A673 (cell line): ENCODE results near the gene SYTL5. TPM values are rescaled to one million over a fixed set of nuclear protein-coding genes. Genes with fewer than 3 reads are reported as not detected.

ENCODE experiments used
- BruUV-seq: library from RNA; stranded (reverse); fragments of 400-500 nt; replicated peaks from 2 replicates; lab custom pipeline; 2021; lab: Mats Ljungman, UMichigan
- CTCF ChIA-PET: fragments of 300-600 bp; sonication (Branson Sonifier 250); formaldehyde crosslinking; loops from one replicate; lab custom pipeline; 2022; ENCODE audit warnings: antibody characterized with exemption; lab: Charles Lee
- POLR2A ChIA-PET: fragments of 300-600 bp; sonication (Branson Sonifier 250); formaldehyde crosslinking; loops from one replicate; lab custom pipeline; 2022; ENCODE audit warnings: antibody characterized with exemption; ENCODE audit not compliant: low non-redundant PET; lab: Charles Lee
- DNase-seq: peaks from one replicate; pipeline ENCODE4 v3.0.0-alpha.2; 2015; ENCODE audit warnings: low spot score
- H3K27ac ChIP-seq: fragments of 200-600 bp; sonication (generic); 2 replicates; pipeline ENCODE4 v1.5.1; 2016; ENCODE audit warnings: mixed run types, low read depth, mild to moderate bottlenecking, mixed read lengths, antibody characterized with exemption, low read length; ENCODE audit not compliant: poor library complexity, severe bottlenecking
- H3K27me3 ChIP-seq: fragments of 200-600 bp; sonication (generic); replicated peaks from 2 replicates; pipeline ENCODE4 v1.6.1; 2017; ENCODE audit warnings: mixed run types, low read depth, mild to moderate bottlenecking, mixed read lengths, antibody characterized with exemption, low read length; ENCODE audit not compliant: insufficient read depth, poor library complexity
- H3K36me3 ChIP-seq: fragments of 200-600 bp; sonication (generic); 2 replicates; pipeline ENCODE4 v1.6.1; 2016; ENCODE audit warnings: mixed run types, mild to moderate bottlenecking, mixed read lengths, antibody characterized with exemption, low read length; ENCODE audit not compliant: insufficient read depth, poor library complexity, severe bottlenecking
- H3K4me1 ChIP-seq: fragments of 200-600 bp; sonication (generic); 2 replicates; pipeline ENCODE4 v1.6.1; 2017; ENCODE audit warnings: mixed run types, mild to moderate bottlenecking, mixed read lengths, antibody characterized with exemption, low read length; ENCODE audit not compliant: insufficient read depth, poor library complexity, severe bottlenecking
- H3K4me3 ChIP-seq: fragments of 200-600 bp; sonication (generic); 2 replicates; pipeline ENCODE4 v1.5.1; 2016; ENCODE audit warnings: low read depth, mixed run types, mild to moderate bottlenecking, mixed read lengths, low read length; ENCODE audit not compliant: poor library complexity, severe bottlenecking
- H3K9me3 ChIP-seq: fragments of 200-600 bp; sonication (generic); 2 replicates; pipeline ENCODE4 v1.6.1; 2016; ENCODE audit warnings: mixed run types, low read depth, mild to moderate bottlenecking, mixed read lengths, antibody characterized with exemption, low read length; ENCODE audit not compliant: poor library complexity, severe bottlenecking
- CTCF ChIP-seq: fragments of 300-800, 200-600 bp; sonication (generic); conservative IDR thresholded peaks from 2 replicates; pipeline ENCODE4 v1.5.1; 2017; ENCODE audit warnings: low read depth, mild to moderate bottlenecking, antibody characterized with exemption, low read length, moderate library complexity, mixed read lengths
- EZH2 ChIP-seq: fragments of 200-600 bp; sonication (generic); IDR thresholded peaks from 2 replicates; pipeline ENCODE4 v1.6.1; 2017; ENCODE audit warnings: borderline replicate concordance, low read depth, mild to moderate bottlenecking, mixed read lengths, antibody characterized with exemption, low read length; ENCODE audit not compliant: poor library complexity, severe bottlenecking
- intact Hi-C: fragments of 100-400 bp; cut with micrococcal nuclease; formaldehyde crosslinking; loops from one replicate; pipeline ENCODE4 v1.10.0; 2022; ENCODE audit not compliant: unreplicated experiment
- total RNA-seq: library from RNA; stranded (reverse); gene quantifications from 2 replicates; pipeline ENCODE4 v1.2.3, GENCODE V29; 2021

Gene SYTL5
- total RNA-seq, 1 experiment from 2014 or later, result 17.9 TPM

GRCh38 chrX:38050806-38051205 lies 44.5 kb downstream of the SYTL5 start:
- no TSS peak for BruUV-seq
- Histone ChIP-seq H3K27me3 (no peaks in the 10 kb centered on the region), H3K9me3 (no peaks in the 10 kb centered on the region), H3K36me3 (no peaks in the 10 kb centered on the region), H3K4me3 (no peak overlapping the region), H3K27ac (no peak overlapping the region), H3K4me1 (peaks cover 3% of the 10 kb centered on the region)
- TF ChIP-seq EZH2 (no peak), CTCF (no peak)
- ChIA-PET CTCF (no interaction called here), POLR2A (no interaction called here)
- DNase-seq, result no peak
- intact Hi-C loops, result no loop called here

- no peaks in the 10 kb centered on the region for H3K4me1 ChIP-seq
- H3K27me3 ChIP-seq, result no peaks in the 10 kb centered on the region
- CTCF ChIA-PET, result no interaction called here
- no peaks in the 10 kb centered on the region for H3K9me3 ChIP-seq
- H3K27ac ChIP-seq, result no peak overlapping the region
- no peak overlapping the region for H3K4me3 ChIP-seq
- no TSS peak for BruUV-seq
- H3K36me3 ChIP-seq, result no peaks in the 10 kb centered on the region
- POLR2A ChIA-PET, result no interaction called here
- intact Hi-C loops, result no loop called here
- no peak for TF ChIP-seq CTCF
- no peak for TF ChIP-seq EZH2
- peak; percentile 67 for DNase-seq
These were observed 45.7 kb downstream of the SYTL5 start for GRCh38 chrX:38052096-38052495.

- H3K36me3 ChIP-seq, result no peaks in the 10 kb centered on the region
- H3K27me3 ChIP-seq, result no peaks in the 10 kb centered on the region
- ChIA-PET POLR2A (no interaction called here), CTCF (no interaction called here)
- no TSS peak for BruUV-seq
- no peaks in the 10 kb centered on the region for H3K9me3 ChIP-seq
- TF ChIP-seq CTCF (no peak), EZH2 (no peak)
- intact Hi-C loops, result no loop called here
- H3K27ac ChIP-seq, result no peak overlapping the region
- peak; percentile 19 for DNase-seq
- no peaks in the 10 kb centered on the region for H3K4me1 ChIP-seq
- no peak overlapping the region for H3K4me3 ChIP-seq
These were observed 49.0 kb downstream of the SYTL5 start for GRCh38 chrX:38055170-38055847.
